HL-60 (cell line): ENCODE measurements around the gene DTHD1.

Experiments used
- POLR2AphosphoS5 ChIP-seq: IDR thresholded peaks from 2 replicates; pipeline ENCODE4 v1.6.1; 2012; ENCODE audit warnings: low read depth
- TF ChIP-seq, protein P1 (sequence below): IDR thresholded peaks from one replicate; pipeline ENCODE4 v1.5.1; 2011; ENCODE audit warnings: low read length, control low read depth, inconsistent platforms; ENCODE audit not compliant: insufficient read depth
- TF ChIP-seq, protein P2 (sequence below): IDR thresholded peaks from 2 replicates; pipeline ENCODE4 v1.6.1; 2012; ENCODE audit warnings: low read depth; ENCODE audit not compliant: insufficient replicate concordance

DNA sequence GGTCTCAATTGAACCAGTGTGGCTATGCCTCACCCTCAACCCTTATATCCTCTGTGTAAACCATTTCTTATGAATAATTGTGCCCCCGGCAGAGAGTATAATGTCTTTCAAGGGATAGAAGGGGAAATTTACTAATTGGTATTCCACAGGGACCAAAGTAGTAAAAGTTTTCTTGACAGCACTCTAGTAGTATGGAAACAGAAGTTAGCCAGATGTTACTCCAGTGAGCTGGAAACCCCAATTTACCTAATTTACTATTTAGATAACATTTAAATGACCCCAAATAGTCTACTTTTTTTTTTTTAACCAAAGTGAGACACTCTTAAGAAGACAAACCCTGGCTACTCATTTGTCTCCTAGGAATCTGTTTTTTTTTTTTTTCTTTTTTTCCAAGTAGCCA is 32.3 kb downstream of the DTHD1 start:
- TF ChIP-seq, protein P1, sequence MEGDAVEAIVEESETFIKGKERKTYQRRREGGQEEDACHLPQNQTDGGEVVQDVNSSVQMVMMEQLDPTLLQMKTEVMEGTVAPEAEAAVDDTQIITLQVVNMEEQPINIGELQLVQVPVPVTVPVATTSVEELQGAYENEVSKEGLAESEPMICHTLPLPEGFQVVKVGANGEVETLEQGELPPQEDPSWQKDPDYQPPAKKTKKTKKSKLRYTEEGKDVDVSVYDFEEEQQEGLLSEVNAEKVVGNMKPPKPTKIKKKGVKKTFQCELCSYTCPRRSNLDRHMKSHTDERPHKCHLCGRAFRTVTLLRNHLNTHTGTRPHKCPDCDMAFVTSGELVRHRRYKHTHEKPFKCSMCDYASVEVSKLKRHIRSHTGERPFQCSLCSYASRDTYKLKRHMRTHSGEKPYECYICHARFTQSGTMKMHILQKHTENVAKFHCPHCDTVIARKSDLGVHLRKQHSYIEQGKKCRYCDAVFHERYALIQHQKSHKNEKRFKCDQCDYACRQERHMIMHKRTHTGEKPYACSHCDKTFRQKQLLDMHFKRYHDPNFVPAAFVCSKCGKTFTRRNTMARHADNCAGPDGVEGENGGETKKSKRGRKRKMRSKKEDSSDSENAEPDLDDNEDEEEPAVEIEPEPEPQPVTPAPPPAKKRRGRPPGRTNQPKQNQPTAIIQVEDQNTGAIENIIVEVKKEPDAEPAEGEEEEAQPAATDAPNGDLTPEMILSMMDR: no peak
- no peak for TF ChIP-seq POLR2AphosphoS5
- TF ChIP-seq, protein P2, sequence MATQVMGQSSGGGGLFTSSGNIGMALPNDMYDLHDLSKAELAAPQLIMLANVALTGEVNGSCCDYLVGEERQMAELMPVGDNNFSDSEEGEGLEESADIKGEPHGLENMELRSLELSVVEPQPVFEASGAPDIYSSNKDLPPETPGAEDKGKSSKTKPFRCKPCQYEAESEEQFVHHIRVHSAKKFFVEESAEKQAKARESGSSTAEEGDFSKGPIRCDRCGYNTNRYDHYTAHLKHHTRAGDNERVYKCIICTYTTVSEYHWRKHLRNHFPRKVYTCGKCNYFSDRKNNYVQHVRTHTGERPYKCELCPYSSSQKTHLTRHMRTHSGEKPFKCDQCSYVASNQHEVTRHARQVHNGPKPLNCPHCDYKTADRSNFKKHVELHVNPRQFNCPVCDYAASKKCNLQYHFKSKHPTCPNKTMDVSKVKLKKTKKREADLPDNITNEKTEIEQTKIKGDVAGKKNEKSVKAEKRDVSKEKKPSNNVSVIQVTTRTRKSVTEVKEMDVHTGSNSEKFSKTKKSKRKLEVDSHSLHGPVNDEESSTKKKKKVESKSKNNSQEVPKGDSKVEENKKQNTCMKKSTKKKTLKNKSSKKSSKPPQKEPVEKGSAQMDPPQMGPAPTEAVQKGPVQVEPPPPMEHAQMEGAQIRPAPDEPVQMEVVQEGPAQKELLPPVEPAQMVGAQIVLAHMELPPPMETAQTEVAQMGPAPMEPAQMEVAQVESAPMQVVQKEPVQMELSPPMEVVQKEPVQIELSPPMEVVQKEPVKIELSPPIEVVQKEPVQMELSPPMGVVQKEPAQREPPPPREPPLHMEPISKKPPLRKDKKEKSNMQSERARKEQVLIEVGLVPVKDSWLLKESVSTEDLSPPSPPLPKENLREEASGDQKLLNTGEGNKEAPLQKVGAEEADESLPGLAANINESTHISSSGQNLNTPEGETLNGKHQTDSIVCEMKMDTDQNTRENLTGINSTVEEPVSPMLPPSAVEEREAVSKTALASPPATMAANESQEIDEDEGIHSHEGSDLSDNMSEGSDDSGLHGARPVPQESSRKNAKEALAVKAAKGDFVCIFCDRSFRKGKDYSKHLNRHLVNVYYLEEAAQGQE: no peak
